GM21576 (cell line): ENCODE results near the gene PRDM8.

Experiments used
- ATAC-seq: cut with Tn5 transposase; IDR thresholded peaks from one replicate; pipeline ENCODE4 v1.9.1; 2021; ENCODE audit warnings: mild to moderate bottlenecking, moderate library complexity; ENCODE audit not compliant: unreplicated experiment

PRDM8 gene

DNA sequence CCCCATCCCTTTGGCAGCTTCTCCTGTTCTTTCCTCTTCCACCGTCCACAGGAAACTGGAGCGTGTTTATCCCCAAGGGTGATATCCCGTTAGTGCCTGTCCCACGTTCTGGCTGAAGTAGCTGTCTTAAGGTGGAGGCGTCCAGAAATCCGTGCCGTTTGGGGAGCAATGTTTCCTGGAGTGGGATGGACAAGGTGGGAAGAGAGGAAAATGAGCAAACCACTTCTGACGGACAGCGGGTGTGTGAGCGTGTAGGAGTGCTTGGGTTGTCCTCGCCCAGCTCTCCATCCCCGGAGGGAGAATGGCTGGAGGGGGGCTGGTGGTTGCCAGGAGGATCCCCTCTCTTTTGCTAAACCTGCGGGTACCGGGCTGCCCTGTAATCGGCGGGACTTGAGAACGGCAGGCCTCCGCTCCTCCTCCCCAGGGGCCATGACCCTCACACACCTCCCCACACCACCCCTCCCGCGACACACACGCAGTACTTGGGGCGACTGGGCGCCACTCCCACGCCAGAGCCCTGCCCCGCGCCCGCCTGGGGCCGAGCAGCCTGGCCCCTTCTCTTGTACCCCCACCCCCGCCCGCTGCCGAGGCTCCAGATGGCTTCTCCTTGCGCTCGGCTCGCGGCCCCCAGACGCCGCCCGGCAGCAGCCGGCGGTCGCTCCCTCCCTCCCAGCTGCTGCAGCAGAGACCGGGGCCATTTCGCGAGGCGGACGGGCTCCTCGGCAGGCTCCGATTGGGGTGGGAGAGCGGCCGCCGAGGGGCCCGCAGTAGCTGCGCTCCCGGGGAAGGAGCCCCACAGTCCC, 13.9 kb upstream of the PRDM8 start:
- no peak for ATAC-seq

DNA sequence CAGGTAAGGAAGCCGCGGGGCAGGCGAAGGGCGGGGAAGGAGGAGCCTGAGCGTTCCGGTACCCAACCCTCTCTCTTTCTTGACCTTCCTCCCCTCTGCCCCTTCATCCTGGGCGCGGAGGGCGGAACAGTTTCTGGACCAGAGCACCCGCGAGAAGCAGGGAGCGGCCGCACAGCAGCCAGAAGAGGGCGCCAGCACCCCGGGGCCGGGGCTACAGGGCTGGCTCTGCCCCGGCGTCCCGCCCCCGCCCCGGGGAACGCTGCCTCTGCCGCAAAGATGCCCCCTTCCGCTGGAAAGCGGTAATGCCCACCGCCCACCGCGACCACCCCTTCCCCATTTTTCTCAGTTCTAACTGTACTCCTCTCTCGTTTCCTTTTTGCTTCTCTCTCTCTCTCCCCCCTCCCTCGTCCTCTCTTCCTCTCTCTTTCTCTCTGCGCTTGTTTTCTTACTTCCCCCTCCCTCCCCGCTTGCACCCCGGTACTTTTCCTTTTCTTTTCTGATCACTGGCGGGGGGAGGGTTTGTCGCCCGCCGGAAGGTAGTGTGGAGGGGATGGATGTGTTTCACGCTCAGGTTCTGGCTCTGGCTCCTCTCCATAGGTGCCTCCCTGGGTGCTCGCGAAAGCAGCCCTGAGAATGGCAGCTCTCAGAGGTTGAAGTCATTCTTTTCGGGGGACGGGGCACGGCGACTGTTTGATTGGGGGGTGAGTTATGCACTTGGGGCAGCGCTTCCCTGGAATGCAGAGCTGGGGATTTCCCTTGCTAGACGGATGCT, 13.1 kb upstream of the PRDM8 start:
- peak; percentile 95 for ATAC-seq

DNA sequence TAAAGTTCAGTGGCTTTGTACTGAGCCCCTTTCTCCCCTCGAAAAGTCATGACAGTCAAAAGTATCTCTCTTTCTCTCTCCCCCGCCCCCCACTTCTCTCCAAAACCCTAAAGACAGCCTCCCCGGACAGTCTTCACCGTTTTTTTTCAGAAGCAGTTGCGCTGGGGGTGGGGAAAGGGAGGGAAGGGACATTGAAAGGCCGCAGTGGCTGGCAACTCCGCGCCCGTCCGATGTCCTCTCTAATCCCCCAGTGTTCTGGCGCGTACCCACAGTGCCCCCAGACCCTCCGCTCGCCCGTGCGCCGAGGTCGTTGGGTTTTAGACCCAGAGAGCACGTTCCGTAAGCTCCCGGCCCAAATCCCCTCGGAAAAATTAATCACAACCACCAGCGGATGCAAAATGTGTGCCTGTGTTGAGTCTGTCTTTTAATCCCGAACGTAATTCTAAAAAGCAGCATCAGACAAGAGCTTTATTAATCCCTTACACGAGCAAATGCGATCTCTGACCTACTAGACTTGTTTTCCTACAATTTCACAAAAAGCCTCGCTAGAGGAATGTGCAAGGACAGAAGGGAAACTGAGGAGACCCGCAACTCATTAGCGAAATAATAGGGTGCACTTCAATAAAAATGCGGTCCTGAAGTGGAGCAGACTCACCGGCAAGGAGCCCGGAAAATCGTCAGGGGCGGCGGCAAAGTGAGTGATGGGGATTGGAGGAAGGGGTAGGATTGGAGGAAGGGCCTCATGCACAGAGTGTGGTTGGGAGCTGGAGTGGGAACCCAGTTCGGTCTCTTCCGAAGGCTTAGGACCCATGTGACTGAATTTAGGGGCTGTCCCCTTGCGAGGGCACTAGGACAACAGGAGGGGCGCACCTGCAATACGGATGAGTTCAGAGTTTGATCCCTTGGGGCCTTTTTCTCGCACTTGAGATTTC, 12.2 kb upstream of the PRDM8 start:
- no peak for ATAC-seq

DNA sequence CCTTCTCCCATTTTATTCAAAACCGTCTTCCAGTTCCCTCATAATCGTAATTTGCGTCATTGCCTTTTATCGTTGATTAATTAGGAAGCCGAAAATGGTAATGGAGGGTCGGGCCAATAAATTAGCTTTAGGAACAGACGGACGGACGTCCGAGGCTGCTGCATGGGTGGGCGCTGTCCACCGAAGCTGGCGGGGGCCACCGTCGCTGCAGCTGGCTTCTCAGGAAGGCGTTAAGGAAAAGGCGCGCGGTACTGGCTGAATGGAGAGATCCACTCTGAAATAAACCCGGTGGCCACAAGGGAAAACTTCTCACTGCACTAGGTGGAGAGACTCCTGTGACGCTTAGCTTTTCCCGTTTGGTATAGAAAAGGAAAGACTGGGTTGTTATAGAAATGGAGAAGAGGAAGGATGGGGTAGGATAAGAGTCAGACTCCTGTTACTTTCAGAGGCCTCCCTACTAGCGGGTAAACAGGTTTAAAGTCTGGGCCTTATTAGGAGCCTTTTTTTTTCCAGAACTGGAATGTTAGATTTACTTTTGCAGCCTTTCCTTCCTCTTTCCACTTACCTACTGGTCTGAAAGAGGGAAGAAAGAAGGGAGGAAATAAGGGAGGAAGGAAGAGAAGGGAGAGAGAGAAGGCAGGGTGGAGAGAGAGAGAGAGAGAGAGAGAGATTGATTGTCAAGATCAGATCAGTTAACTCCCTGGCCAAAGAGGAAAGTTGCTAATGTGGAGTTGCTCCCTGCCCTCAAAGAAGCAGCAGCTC, 11.3 kb upstream of the PRDM8 start:
- no peak for ATAC-seq

DNA sequence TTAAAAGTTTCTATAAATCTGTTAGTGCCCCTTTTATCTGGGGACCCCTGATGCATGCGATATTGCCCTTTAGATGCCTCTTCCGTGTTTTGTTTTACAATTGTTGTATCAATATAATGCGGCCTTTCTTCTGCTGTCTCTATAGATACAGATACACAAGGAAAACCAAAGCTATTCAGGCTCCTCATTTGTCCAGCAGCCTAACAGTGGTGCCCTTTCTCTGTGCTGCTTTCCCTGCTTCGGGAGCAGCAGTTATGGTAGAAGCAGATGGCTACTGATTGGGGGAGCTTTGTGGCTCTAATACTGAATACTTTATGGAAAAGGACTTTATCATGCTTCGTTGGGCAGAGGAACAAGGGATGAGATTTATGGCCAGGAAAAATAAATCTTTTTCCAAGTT, 10.6 kb upstream of the PRDM8 start:
- no peak for ATAC-seq

DNA sequence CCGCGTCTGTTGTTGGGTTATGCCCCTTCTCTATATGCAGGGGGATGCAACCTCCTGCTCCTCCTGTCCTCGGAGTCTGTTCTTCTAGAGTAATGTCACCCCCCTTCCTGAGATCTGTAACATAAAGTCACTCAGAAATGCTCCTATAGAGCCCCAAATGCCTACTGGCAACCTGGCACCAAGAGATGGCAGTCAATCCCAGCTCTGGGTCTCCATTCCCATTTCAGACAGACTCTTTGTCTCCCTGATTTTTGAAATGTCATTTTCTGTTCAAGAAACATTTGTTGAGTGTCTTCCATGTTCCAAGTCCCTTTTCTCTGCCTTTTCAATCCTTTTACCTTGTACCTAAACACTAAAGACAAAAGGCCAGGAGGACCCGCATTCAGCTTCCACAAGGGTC, 9.6 kb upstream of the PRDM8 start:
- ATAC-seq = no peak

DNA sequence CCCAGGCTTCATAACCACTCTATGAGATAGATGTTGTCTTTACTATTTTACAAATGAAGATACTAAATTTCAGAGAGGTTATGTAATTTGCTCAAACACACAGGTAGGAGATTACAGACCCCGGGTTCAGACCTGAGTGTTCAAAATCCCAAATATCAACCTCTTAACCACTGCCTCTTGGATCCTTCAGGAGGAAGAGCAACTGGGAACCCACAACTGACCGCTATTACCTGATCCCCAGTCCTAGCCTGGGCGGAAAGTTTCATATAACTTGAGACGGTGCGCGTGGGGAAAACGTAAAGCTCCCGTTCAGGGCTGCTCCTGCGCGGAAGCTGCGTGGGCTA, 8.9 kb upstream of the PRDM8 start:
- no peak for ATAC-seq

DNA sequence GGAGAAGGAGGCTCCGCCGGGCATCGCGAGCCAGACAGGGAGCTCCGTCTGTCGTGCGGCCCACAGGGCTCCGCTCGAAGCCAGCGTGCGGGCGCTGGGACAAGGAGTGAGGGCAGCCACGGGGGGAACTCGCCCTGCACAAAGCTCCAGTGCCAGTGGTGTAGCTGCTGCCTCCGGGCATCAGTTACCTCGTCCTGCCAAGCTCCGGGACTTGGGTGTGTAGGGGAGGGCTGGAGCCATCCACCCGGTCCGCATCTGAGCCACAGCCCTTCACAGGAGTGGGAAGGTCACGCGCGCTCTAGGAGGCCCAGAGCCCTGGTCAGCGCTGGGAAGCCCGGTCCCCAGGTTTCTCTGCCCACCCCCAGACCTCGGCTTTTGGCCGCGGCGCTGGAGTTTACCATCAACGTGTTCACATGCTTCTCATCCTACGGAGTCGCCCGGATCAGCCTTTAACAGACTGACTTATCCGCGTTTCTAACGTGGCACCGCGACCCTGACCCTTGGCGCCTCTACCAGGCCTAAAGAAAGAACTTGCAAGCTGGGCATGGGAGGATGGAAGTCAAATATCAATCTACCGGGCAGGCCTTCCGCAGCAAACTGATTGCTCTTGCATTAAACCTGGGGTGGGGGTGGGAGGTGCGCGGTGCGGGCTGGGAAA, 8.4 kb upstream of the PRDM8 start:
- ATAC-seq = no peak

DNA sequence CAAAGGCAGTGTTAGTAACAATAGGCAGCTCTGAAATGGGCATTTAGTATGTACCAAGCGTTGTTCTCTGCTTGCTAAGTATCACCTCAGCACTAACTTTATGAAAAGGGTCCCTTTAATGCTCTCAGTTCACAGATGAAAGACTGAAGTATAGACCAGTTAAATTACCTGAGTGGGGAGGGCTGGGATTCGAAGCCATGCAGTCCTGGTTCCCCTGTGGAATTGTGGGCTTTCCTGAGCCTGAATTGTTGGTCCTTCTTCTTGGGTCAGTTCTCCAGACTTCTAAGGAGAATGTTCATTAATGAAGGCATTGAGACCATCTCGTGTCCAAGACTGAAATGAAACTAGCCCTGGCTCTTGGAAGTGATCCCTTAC, 7.7 kb upstream of the PRDM8 start:
- ATAC-seq = no peak

DNA sequence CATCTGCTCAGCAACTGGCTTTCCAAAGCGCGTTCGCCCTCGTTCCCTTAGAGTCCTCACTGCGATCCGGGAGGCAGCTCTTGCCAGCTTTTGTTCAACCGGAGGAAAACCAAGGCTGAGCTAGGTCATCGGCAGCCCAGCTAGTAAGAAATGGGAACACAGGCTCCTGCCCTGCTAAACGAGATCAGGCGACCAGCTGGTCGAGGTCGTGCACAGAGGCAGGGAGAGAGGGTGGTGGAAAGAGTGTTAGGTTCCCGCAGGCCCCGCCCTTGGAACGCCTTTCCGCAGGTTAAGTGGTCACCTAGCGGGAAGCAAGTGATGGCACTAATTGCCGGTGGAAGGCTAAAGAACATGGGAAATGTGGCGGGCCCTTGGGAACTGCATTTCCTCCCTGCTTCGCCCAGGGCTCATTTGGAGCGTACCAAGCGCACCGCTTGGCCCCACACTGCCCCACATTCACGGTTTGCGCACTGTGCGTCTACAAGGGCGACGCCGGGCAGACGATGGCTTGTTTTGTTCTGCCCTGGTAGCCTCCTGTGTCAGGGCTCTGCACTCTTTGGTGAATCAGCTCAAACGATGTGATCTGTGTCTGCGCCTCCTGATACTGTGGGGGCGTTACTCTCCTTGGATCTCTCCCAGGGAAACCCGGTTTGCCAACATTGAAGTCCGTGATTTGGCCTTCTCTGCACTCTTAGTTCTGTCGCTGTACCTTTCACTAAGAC, 7.2 kb upstream of the PRDM8 start:
- no peak for ATAC-seq

DNA sequence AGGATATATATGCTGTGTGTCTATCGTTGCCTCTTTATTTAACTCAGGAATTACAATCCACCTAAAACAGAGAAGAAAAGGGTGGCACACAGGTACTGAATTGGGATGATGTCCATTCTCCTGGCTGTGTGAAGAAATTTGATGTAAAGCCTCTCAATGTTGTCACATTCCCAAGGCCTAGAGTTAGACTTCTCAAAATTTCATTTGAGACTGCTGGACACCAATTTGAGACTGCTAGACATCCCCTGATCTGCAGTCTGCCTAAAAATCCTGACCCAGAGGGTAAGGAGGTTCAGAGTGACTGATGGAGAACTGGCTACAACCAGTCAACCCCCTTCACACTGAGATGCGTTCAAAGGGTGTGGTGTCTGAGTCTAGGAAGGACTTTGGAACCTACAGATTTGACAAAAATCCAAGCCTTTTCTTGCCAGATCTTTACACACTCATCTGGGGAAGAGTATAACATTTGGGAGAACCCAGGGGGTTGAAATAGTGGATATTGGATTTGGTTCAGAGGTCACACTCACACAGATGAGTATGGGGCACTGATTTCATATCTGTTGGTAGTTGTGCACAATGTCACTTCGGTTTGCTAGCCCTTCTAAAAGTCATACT, 4.9 kb upstream of the PRDM8 start:
- no peak for ATAC-seq

DNA sequence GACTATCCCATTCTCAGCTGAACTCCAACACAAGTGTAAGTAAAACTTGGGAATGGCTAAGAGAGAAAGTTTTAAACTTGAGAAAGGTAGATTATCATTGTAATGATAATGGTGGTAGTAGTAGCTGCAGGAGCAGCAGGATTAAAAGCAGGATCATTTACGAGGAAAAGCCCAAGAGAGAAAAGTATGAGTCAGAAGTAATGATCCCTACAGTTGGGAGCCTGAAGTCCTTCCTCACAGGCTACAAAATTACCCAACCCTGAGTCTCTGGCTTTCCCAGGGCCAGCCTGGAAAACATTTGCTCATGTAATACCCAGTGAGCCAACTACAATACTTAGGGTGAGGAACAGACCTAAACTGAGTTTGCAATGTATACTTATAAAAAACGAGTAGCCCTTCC, 4.4 kb upstream of the PRDM8 start:
- no peak for ATAC-seq

DNA sequence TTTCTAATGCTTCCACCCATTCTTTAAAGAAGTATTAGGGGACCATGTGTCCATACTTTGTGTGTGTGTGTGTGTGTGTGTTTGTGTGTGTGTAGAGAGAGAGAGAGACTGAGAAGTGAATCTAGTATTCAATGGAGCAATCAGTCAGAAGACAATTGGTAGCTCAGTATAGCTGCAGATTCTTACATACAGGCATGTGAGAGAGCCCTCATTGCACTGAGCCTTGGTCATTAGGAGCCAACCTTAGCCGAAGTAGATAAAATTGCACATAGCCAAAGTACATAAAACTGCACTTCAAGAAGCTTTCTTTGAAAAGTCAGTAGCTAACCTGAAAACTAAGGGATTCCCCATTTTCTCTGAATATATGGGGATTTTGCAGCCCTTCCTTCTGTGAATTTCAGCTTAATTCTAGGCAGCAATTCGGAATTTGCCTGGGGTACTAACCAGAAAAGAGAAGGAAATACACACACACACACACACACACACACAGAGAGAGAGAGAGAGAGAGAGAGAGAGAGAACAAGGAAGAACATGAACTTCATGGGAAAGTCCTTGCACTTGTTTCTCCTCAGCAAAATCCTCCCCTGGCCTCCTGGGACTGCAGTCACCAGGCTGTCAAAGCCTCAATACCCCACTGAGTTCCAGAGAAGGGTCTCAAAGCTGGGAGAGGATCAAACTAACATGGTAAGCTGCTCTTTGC, 1.7 kb upstream of the PRDM8 start:
- ATAC-seq = no peak

DNA sequence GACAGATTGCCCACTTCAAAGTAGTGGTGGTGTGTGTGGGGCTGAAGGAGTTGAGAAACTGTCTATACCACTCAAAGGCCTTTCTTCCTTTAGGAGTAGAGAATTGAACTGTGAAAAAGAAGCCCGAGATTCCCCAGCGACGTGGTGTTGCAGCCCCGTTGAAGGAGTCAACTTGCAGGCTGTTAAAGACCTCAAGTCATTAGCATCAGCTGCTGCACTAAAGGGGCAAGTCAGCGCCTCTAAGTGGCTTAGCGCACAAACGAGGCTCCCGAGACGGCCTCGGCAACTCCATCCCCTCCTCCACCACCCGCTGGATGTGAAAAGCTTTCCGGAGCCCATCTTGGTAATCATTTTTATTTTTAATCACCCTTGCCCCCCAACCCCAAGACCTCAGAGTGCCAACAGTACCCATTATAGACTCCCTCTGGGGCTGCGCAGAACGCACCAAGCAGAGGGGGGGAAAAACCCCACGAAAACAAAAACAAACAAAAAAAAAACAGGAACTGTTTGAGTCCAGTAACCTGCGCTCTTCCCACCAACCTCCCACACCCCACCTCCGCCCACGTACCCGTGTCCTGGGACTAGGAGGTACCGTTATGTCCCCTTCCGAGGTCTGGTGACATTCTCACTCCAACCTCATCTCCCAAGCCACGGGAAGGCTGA, 913 bp upstream of the PRDM8 start:
- no peak for ATAC-seq

DNA sequence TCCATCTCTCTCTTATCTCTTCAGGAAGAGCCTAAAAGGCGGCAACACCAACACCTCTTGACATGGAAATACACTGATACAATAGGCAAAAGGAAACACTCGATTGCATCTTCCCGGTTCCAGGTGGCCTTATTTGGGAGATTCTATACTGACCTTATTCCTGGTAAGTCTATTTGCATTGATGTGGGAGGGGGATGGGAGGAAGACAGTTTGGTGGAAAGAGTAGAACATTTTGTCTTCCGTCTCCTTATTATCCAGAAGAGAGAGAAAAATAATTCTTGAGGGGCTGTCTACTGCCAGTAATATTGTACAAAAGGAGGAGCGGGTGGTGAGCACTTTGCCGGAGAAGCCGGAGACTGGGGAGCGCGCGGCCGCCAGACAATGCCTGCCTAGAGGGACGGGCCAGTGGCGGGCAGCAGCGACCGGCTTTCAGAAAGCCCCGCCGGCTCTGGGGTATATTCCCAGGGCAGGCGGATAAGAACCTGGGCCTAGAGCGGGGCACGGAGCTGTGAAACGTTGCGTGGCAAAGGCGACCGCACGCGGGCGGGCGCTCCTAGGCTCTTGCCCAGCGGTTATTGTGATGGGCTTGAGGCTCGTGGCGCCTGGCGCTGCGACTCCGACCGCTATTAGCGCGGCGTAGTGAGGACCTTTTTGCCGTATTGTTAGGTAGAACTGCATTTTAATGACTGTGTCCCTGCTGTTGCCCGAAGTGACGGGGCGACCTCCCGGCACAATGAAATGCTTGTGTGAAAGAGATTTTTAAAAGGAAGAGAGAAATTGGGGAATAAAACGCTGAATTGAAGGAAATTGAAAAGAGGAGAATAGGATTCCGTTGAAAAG, 518 bp downstream of the PRDM8 start:
- ATAC-seq = no peak

DNA sequence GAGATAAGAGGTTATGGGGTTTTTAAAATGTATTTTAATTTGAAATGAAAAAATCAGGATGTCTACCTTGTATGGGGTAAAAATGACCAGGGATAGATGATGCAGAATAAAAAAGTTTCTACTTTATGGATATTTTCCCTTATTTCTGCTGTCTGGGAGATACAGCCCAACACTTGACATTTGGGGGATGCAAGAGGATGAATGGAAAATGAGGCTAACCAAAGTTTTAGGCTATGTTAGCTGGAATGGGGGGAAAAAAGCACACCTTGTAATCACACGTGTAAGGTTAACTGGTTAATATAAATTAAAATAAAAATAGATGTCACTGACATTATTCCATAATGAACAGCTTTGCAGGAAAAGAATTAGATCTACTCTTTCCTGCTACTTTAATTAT, 1.1 kb downstream of the PRDM8 start:
- ATAC-seq = no peak

DNA sequence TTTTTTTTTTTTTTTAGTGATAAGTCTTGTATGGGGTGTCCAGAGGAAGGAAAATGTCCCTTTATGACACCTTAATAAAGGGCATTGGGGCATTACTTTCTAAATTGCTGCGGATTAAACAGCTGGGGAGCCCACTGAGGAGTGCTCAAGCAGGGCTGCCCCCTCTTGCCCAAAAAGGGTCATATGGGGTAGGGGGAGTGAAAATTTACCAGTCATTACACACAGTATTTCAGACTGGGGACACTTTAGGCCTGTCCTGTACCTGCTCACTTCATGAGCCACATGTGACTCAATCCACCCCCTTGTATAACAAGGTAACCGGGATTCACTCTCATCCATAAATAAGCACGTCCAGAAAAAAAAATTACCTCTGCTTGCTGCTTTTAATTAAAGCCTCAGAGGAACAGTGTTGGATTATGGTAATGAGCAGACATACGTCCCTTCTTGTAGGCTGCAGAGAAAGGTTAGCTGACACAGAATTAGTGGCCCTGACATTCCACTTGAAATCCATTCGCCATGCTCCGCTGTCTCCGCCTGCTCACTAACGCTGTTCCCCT, 1.8 kb downstream of the PRDM8 start:
- no peak for ATAC-seq
